ENCODE results near the gene KIF18B. TPM values are rescaled to one million over a fixed set of nuclear protein-coding genes. Genes with fewer than 3 reads are reported as not detected.

KIF18B gene
- total RNA-seq, 1 donor from 2014 or later: 87.3 TPM

DNA sequence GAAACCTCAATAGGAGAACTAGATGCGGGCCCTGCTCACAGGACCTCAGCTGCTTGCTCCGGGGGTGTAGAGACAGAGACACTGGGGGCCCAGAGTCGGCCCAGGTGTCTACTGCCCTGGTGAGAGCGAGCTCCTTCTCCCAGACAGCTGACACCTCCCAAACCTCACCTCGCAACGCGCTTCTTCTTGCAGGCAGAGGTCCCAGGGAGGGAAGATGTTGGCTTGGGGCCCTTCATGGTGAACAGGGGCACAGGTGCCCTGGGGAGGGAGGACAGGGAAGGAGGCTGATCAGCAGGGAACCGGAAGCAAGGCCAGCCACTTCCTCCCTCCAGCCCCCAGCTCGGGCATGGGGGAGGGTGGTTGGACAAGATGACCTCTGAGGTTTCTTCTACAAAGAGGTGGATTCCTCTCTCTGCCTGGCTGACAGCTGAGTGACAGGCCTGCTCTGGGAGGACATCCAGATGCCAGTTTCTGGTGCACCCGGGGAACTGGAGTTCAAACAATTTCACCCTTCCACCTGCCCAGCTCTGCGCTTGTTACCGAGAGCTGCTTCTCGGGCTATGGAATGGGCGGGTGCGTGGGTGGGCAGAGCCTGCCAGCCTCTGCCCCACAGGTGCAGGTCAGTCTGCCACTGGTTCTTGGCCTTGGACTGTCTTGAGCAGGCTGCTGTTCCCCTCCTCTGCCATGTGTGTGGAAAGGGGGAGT lies 20.6 kb downstream of the KIF18B start:
- Mint-ChIP-seq H3K36me3 (ENCODE audit: low read depth) (peaks cover 14% of the 10 kb centered on the region), H3K27ac (ENCODE audit: unreplicated experiment) (no peak overlapping the region)

GRCh38 chr17:44925731-44926697 lies 21.6 kb downstream of the KIF18B start:
- Mint-ChIP-seq H3K4me3 (no peak overlapping the region), H3K9me3 (no peaks in the 10 kb centered on the region), H3K36me3 (ENCODE audit: low read depth) (peaks cover 14% of the 10 kb centered on the region), H3K4me1 (peaks cover 20% of the 10 kb centered on the region), H3K27ac (ENCODE audit: unreplicated experiment) (no peak overlapping the region), H3K27me3 (ENCODE audit: low read depth) (peaks cover 12% of the 10 kb centered on the region)
- TF ChIP-seq CTCF (conservative IDR thresholded peaks at IDR 0.05): no peak
- DNase-seq (ENCODE audit: low read depth, low spot score): no peak

More for the DNA sequence above, 20.6 kb downstream of the KIF18B start:
- TF ChIP-seq CTCF (conservative IDR thresholded peaks at IDR 0.05): no peak
- Mint-ChIP-seq H3K4me1 (peaks cover 14% of the 10 kb centered on the region), H3K4me3 (no peak overlapping the region), H3K27me3 (ENCODE audit: low read depth) (peaks cover 5% of the 10 kb centered on the region), H3K9me3 (no peaks in the 10 kb centered on the region)
- DNase-seq (ENCODE audit: low read depth, low spot score): no peak

- Mint-ChIP-seq H3K36me3 (ENCODE audit: low read depth) (peaks cover 10% of the 10 kb centered on the region), H3K4me3 (no peak overlapping the region), H3K27ac (ENCODE audit: unreplicated experiment) (no peak overlapping the region), H3K27me3 (ENCODE audit: low read depth) (peaks cover 20% of the 10 kb centered on the region), H3K9me3 (no peaks in the 10 kb centered on the region), H3K4me1 (peaks cover 31% of the 10 kb centered on the region)
- no peak for TF ChIP-seq CTCF (conservative IDR thresholded peaks at IDR 0.05)
- no peak for DNase-seq (ENCODE audit: low read depth, low spot score)
These were observed 23.4 kb downstream of the KIF18B start for GRCh38 chr17:44924107-44924544.

- no peak overlapping the region for H3K27ac Mint-ChIP-seq (ENCODE audit: unreplicated experiment)
- H3K27me3 Mint-ChIP-seq (ENCODE audit: low read depth): peaks cover 20% of the 10 kb centered on the region
- H3K4me3 Mint-ChIP-seq: peak overlapping the region; percentile 52
- H3K9me3 Mint-ChIP-seq: no peaks in the 10 kb centered on the region
- peaks cover 10% of the 10 kb centered on the region for H3K36me3 Mint-ChIP-seq (ENCODE audit: low read depth)
- no peak for TF ChIP-seq CTCF (conservative IDR thresholded peaks at IDR 0.05)
- peaks cover 31% of the 10 kb centered on the region for H3K4me1 Mint-ChIP-seq
- DNase-seq (ENCODE audit: low read depth, low spot score): no peak
These were observed 24.7 kb downstream of the KIF18B start for GRCh38 chr17:44922746-44923470.

GRCh38 chr17:44922136-44922535 lies 25.4 kb downstream of the KIF18B start:
- peaks cover 20% of the 10 kb centered on the region for H3K27me3 Mint-ChIP-seq (ENCODE audit: low read depth)
- DNase-seq (ENCODE audit: low read depth, low spot score): no peak
- no peak overlapping the region for H3K27ac Mint-ChIP-seq (ENCODE audit: unreplicated experiment)
- H3K4me1 Mint-ChIP-seq: peaks cover 31% of the 10 kb centered on the region
- no peaks in the 10 kb centered on the region for H3K9me3 Mint-ChIP-seq
- TF ChIP-seq CTCF (conservative IDR thresholded peaks at IDR 0.05): no peak
- peaks cover 10% of the 10 kb centered on the region for H3K36me3 Mint-ChIP-seq (ENCODE audit: low read depth)
- H3K4me3 Mint-ChIP-seq: no peak overlapping the region
